ENCODE measurements around the gene ZNF385B.

ZNF385B gene

GRCh38 chr2:179751163-179751809, 110.1 kb downstream of the ZNF385B start:
- Histone ChIP-seq H3K27me3 (no peaks in the 10 kb centered on the region), H3K27ac (no peak overlapping the region), H3K4me3 (ENCODE audit: low read depth in 1 of 2, low read length in 1 of 2) (no peak overlapping the region), H3K36me3 (no peaks in the 10 kb centered on the region), H3K9me3 (no peaks in the 10 kb centered on the region), H3K4me1 (ENCODE audit: control insufficient read depth in 1 of 2, insufficient read depth in 1 of 2, low read depth in 1 of 2, low read length in 1 of 2) (no peaks in the 10 kb centered on the region)
- no peak for TF ChIP-seq CTCF (IDR thresholded peaks at IDR 0.05)

- Histone ChIP-seq H3K36me3 (no peaks in the 10 kb centered on the region), H3K4me1 (ENCODE audit: control insufficient read depth in 1 of 2, insufficient read depth in 1 of 2, low read depth in 1 of 2, low read length in 1 of 2) (no peaks in the 10 kb centered on the region), H3K9me3 (no peaks in the 10 kb centered on the region), H3K4me3 (ENCODE audit: low read depth in 1 of 2, low read length in 1 of 2) (no peak overlapping the region), H3K27ac (no peak overlapping the region), H3K27me3 (peaks cover 8% of the 10 kb centered on the region)
- no peak for TF ChIP-seq CTCF (IDR thresholded peaks at IDR 0.05)
Measured at GRCh38 chr2:179749210-179749609, 112.2 kb downstream of the ZNF385B start.

DNA sequence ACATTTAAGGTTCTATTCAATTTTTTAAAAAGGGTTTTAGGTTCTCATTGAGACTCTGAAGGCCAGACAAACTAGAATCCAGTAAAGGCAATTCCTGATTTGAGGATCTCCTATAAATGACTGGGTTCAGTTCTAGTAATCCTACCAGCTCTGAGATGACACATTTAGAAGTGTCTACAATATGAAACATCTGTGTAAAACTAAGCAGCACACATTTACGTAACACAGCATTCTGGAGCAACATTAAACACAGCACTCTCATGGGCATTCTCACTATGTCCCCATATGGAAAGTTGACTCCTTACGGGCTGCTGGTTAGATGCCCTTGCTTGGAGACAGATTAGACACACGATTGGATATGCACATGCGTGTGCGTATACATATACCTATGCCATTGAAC, 114.4 kb downstream of the ZNF385B start:
- Histone ChIP-seq H3K9me3 (no peaks in the 10 kb centered on the region), H3K27ac (no peak overlapping the region), H3K4me1 (ENCODE audit: control insufficient read depth in 1 of 2, insufficient read depth in 1 of 2, low read depth in 1 of 2, low read length in 1 of 2) (no peaks in the 10 kb centered on the region), H3K36me3 (no peaks in the 10 kb centered on the region), H3K4me3 (ENCODE audit: low read depth in 1 of 2, low read length in 1 of 2) (no peak overlapping the region), H3K27me3 (peaks cover 23% of the 10 kb centered on the region)
- no peak for TF ChIP-seq CTCF (IDR thresholded peaks at IDR 0.05)

DNA sequence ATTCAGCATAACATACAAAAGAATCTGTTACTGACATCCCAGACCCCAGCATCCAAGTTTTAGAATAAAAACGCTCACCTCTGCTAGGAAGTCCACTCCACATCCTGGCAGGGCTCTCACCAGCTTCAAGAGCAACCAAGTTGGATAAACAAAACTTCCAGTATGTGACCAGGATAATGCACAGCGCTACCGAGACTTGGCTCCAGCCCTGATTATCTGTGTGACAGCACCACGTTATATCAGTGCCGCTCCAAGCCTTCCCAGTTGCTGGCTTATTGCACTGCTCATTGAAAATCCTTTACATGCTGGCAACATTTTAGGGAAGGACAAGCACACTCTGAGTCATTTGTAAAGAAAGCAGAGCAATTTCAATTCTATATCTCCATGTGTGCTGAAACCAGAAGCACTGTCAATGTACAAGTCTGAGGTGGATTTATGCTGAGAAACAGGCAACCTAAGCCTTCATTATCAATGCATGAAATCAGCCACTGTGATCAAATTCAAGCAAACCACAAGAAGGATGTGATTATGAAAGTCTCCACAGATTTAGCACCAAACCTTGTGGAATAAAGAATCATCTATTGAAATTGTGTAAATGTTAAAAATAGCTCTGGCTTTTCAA, 115.7 kb downstream of the ZNF385B start:
- TF ChIP-seq CTCF (IDR thresholded peaks at IDR 0.05): no peak
- no peak overlapping the region for H3K27ac ChIP-seq
- no peaks in the 10 kb centered on the region for H3K9me3 ChIP-seq
- no peaks in the 10 kb centered on the region for H3K4me1 ChIP-seq (ENCODE audit: control insufficient read depth in 1 of 2, insufficient read depth in 1 of 2, low read depth in 1 of 2, low read length in 1 of 2)
- peaks cover 23% of the 10 kb centered on the region for H3K27me3 ChIP-seq
- no peaks in the 10 kb centered on the region for H3K36me3 ChIP-seq
- H3K4me3 ChIP-seq (ENCODE audit: low read depth in 1 of 2, low read length in 1 of 2): no peak overlapping the region

DNA sequence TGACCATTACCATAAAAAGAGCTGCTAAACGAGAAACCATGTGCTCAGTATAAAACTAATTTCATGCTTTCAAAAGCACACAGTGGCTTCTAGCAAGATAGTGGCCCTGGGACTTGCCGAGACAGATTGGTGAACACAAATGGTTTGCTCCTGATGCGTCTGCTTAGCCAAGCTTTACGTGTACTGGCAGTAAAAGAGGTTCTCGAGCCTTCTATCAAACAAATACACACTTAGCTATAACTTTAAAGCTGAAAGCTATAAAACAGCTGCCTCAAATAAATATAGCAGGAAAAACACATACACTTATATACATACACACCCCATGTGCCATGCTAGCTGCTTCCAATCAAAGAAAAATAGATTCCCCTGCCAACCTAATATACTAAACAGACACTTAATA, 117.0 kb downstream of the ZNF385B start:
- no peak for TF ChIP-seq CTCF (IDR thresholded peaks at IDR 0.05)
- H3K27me3 ChIP-seq: peaks cover 23% of the 10 kb centered on the region
- H3K27ac ChIP-seq: no peak overlapping the region
- no peak overlapping the region for H3K4me3 ChIP-seq (ENCODE audit: low read depth in 1 of 2, low read length in 1 of 2)
- H3K4me1 ChIP-seq (ENCODE audit: control insufficient read depth in 1 of 2, insufficient read depth in 1 of 2, low read depth in 1 of 2, low read length in 1 of 2): no peaks in the 10 kb centered on the region
- no peaks in the 10 kb centered on the region for H3K36me3 ChIP-seq
- no peaks in the 10 kb centered on the region for H3K9me3 ChIP-seq
